Activated CD8-positive, alpha-beta T cell treated with anti-CD3 and anti-CD28 coated beads for 36 hours (primary cell): Measurements from ENCODE around the gene PCDHB2. TPM values are rescaled to one million over a fixed set of nuclear protein-coding genes. Genes with fewer than 3 reads are reported as not detected.

ENCODE experiments used
- total RNA-seq, 2 experiments: library from RNA; stranded (reverse); gene quantifications; one replicate each; pipeline ENCODE4 v1.2.3, GENCODE V29; 2021

The PCDHB2 gene
- total RNA-seq, 2 experiments from 2014 or later, result not detected

Other genes with a start within 250 kb of the PCDHB2 start
- not detected for gene PCDHA9, start 246.2 kb upstream of the PCDHB2 start, total RNA-seq
- not detected for gene PCDHA10, start 238.7 kb upstream of the PCDHB2 start, total RNA-seq
- gene PCDHA11, start 225.7 kb upstream of the PCDHB2 start, total RNA-seq, result not detected
- gene PCDHA12, start 219.3 kb upstream of the PCDHB2 start, total RNA-seq, result not detected
- gene PCDHA13, start 212.5 kb upstream of the PCDHB2 start, total RNA-seq, result not detected
- gene PCDHAC1, start 168.3 kb upstream of the PCDHB2 start, total RNA-seq, result not detected
- not detected for gene PCDHAC2, start 128.1 kb upstream of the PCDHB2 start, total RNA-seq
- not detected for gene PCDHB1, start 43.2 kb upstream of the PCDHB2 start, total RNA-seq
- not detected for gene PCDHB3, start 5.9 kb downstream of the PCDHB2 start, total RNA-seq
- gene PCDHB4, start 27.2 kb downstream of the PCDHB2 start, total RNA-seq, result not detected
- not detected for gene PCDHB5, start 40.6 kb downstream of the PCDHB2 start, total RNA-seq
- gene PCDHB6, start 55.4 kb downstream of the PCDHB2 start, total RNA-seq, result not detected
- not detected for gene PCDHB7, start 78.0 kb downstream of the PCDHB2 start, total RNA-seq
- not detected for gene PCDHB8, start 83.2 kb downstream of the PCDHB2 start, total RNA-seq
- not detected for gene PCDHB16, start 87.8 kb downstream of the PCDHB2 start, total RNA-seq
- gene PCDHB9, start 92.5 kb downstream of the PCDHB2 start, total RNA-seq, result not detected
- not detected for gene PCDHB10, start 97.7 kb downstream of the PCDHB2 start, total RNA-seq
- not detected for gene PCDHB11, start 105.0 kb downstream of the PCDHB2 start, total RNA-seq
- not detected for gene PCDHB12, start 114.1 kb downstream of the PCDHB2 start, total RNA-seq
- gene PCDHB13, start 119.3 kb downstream of the PCDHB2 start, total RNA-seq, result not detected
- not detected for gene PCDHB14, start 128.7 kb downstream of the PCDHB2 start, total RNA-seq
- not detected for gene PCDHB15, start 150.8 kb downstream of the PCDHB2 start, total RNA-seq
- gene SLC25A2, start 209.4 kb downstream of the PCDHB2 start, total RNA-seq, result under 1 TPM in 1 of 2 experiments, not detected in 1; 0.25 TPM
- 10 to 100 TPM; 56.2 to 58.1 TPM for gene TAF7, start 226.2 kb downstream of the PCDHB2 start, total RNA-seq
- gene PCDHGA1, start 235.9 kb downstream of the PCDHB2 start, total RNA-seq, result under 1 TPM in 1 of 2 experiments, not detected in 1; 0.07 TPM
- not detected for gene PCDHGA2, start 244.1 kb downstream of the PCDHB2 start, total RNA-seq
- not detected for gene PCDHGA3, start 249.2 kb downstream of the PCDHB2 start, total RNA-seq